ENCODE data around the gene ZNF789.

DNA sequence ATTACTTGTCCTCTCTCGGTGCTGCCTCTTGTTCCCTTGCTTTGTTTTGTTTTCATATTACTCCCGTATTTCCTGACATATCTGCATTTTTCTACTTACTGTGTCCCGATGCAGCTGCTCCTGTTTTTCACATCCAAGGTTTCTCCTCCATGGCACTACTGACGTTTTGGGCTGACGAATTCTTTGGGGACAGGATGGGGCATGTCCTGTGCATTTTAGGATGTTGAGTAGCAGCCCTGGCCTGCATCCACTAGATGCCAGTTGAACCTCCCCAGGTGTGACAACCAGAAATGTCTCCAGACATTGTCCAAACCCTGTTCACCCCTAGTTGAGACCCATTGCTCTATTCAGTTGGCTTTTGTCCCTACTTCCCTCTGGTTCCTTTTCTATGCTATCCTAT, 12.4 kb downstream of the ZNF789 start:
- TF ChIP-seq, protein P1, sequence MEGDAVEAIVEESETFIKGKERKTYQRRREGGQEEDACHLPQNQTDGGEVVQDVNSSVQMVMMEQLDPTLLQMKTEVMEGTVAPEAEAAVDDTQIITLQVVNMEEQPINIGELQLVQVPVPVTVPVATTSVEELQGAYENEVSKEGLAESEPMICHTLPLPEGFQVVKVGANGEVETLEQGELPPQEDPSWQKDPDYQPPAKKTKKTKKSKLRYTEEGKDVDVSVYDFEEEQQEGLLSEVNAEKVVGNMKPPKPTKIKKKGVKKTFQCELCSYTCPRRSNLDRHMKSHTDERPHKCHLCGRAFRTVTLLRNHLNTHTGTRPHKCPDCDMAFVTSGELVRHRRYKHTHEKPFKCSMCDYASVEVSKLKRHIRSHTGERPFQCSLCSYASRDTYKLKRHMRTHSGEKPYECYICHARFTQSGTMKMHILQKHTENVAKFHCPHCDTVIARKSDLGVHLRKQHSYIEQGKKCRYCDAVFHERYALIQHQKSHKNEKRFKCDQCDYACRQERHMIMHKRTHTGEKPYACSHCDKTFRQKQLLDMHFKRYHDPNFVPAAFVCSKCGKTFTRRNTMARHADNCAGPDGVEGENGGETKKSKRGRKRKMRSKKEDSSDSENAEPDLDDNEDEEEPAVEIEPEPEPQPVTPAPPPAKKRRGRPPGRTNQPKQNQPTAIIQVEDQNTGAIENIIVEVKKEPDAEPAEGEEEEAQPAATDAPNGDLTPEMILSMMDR (IDR thresholded peaks at IDR 0.05), result no peak
- TF ChIP-seq POLR2A (IDR thresholded peaks at IDR 0.05), result no peak

All from Peyer's patch (tissue), 4 donors.